G401 (cell line): ENCODE measurements around the gene PLCXD1. TPM values are rescaled to one million over a fixed set of nuclear protein-coding genes. Genes with fewer than 3 reads are reported as not detected.

Source experiments
- DNase-seq: peaks from one replicate; pipeline ENCODE4 v3.0.0-alpha.2; 2015; ENCODE audit warnings: low spot score
- in situ Hi-C: cut with HindIII; loops from 2 replicates; pipeline ENCODE4 v1.10.0; 2016; ENCODE audit warnings: low sequenced_read_pairs, mixed read lengths
- total RNA-seq: library from RNA; depleted of rRNA; stranded (reverse); fragments of >200 nt; shearing (Covaris generic); gene quantifications from 2 replicates; pipeline ENCODE4 v1.2.3, GENCODE V29; 2014

Gene PLCXD1
- total RNA-seq, 1 experiment from 2014 or later = 24.0 TPM

DNA sequence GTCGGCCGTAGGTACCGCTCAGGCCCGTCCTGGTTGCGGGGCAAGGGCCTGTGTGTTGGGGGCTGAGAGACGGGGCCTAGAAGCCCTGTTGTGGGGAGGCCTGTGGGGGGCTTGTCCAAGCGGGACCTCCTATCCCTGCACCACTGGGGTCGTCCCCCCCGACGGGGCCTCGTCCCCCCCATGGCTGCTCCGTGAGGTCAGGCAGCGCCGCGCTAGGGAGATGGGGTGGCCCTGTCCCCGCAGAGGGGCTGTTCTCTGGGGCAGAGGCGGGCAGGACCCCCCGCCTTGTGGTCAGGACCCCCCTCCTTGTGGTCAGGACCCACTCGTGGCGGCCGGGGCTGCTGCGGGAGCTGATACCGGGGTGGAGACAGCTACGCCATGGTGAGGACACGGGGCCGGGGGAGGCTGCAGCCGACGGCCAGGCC lies 49.6 kb downstream of the PLCXD1 start:
- in situ Hi-C loops = no loop called here
- no peak for DNase-seq

DNA sequence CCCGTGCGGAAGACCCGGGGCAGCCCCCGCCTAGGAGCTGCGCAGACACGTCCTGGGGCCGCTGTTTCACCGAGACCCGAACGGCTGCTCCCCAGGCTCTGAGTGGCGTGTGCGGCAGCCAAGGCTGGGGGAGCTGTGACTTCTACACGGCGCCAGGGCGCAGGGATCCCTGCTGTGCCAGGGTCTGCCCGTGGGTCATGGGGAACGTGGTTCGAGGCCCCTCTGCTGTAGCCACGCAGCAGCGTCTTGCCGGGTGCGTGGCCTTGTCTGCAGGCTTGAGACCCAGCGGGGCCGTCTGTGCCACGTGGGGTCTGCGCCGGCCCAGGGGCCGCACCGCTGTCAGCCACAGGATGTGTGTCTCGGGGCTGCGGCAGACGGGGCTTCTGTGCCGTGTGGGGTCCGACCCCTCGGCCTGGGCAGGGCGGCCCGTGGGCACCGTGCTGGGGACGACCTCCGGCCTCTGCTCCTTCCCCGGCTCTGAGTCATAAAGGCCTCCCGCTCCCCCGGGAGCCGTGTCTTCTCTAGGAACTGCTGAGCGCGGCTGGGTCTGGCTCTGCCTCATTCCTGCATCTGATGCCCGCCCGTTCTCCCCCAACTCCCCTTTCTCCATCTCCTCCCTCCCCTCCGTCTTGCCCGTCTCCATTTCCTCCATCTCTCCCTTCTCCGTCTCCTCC lies 50.1 kb downstream of the PLCXD1 start:
- no peak for DNase-seq
- in situ Hi-C loops = no loop called here

DNA sequence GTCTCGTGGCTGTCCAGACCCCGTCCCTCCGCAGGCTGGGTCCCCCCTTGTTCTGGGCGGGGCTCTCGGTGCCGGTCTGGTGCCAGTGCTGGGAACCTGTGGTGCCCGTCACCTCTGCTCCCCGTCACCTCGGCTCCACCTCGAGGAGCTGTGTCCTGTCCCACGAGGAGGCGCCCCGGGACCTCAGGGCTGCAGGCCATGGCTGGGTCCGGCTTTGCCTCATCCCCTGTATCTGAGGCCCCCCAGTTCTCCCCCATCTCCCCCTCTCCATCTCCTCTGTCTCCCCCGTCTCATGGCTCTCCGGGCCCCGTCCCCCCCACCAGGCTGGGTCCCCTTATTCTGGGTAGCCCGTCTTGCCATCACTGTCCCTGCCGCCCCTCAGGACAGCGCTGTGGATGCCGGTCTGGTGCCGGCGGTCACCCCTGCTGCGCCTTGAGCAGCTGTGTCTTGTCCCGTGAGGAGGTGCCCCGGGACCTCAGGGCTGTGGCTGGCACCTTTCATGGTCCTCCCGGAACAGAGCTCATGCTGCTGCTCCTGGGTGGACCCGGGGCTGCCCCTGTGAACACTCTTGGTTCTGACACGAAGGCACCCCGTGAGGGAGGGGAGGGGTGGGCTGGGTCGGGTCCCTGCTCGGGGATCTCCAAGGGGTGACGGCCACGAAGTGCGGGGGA lies 50.8 kb downstream of the PLCXD1 start:
- DNase-seq = no peak
- in situ Hi-C loops = no loop called here

DNA sequence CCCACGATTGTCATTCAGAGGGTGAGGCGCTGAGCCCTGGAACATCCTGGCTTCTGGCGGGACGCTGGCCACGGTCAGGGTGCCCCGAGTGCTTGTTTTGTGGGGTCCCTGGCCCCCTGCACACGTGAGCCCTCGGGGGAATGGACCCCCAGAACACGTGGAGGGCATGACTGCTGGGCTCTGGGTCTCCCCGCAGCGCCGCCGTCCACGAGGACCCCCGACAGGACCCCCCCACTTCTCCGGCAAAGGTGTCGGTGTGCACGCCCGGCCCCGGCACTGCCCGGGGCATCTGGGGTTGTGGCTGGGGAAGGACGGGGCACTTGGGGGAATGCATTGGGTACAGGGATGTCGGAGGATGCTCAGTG lies 51.3 kb downstream of the PLCXD1 start:
- DNase-seq = no peak
- in situ Hi-C loops = no loop called here

DNA sequence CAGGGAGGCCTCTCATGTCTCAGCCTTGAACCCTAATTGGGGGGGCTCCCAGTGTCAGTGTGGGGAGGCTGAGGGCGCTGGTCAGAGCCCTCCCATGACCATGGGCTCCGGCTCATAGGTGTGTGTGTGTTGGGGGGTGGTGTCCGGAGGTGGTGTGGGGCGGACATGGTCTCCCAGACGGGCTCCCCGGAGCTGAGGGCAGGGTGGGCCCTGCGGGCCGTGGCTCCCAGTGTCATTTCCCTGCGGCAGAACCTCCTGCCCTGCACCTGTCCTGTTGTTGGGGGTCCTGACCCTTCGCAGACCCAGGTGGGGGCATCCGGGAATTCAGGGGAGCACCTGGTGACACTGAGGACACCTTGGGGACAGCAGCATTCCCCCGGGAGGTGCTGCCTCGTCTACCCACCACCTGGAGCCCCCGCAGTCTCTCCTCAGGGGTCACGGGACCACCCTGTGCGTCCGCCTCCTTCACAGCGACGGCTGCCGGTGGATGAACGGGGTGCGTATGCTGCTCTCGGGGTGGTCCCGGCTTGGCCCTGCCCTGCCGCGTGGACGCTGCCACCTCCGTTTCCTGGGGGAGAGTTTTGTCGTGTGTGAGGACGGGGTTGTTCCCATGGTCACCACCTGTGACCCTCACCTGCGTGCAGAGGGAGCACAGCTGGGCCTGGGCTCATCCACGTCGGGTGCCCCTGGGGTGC lies 51.9 kb downstream of the PLCXD1 start:
- no peak for DNase-seq
- in situ Hi-C loops = no loop called here

DNA sequence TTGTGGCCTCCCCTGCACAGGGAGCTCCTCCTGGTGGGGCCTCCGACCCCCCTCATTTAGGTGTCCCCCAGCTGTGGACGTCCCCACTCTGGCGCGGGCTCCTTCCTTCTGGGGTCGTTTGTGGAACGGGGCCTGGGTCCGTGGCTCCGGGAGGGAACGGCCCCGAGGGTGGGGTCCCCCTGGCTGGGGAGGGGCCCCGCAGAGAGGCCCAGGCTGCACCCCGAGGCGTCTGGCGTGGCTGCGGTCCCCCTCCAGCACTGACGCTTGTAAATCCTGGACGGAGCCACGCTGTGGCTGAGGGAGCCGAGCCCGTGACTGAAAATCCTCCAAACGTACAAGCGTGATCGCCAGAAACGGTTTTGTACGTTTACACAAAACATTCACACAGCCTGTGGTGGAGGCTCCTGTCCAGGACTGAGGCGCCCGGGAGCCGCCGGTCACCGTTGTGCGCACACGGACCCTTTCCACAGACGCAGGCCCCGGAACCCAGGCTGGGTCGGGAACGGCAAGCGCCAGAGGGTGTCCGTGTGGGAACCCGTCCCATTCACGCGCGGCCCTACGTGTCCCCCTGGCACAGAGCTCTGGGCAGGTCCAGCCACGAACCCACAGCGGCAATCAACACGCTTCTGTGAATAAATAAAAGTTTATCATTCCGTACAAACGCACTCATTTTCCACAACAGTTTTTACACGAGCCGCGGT lies 52.6 kb downstream of the PLCXD1 start:
- DNase-seq = no peak
- in situ Hi-C loops = no loop called here

DNA sequence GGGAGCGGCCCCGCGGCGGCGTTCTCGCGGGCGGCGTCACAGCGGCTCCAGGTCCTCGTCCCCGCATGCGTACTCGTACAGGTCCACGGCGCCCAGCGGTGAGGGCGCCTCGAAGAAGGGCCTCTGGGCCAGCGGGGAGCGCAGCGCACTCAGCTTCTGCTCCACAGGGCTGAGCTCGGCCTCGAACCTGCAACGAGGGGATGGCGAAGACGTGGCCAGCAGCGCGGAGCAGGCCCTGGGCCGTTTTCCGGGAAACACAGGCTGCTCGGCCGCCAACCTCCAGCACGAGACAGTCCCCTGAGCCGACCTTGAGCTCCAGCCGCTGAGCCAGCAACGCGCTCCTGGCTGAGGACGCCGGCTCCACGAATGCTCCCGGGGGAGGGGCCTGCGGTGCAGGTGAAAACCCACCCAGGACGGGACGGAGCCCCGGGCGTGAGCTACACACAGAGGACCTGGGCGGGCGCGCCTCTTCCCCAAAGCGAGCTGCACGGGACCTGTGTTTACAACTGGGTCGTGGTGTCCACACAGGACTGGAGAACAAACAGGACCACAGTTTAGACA lies 53.2 kb downstream of the PLCXD1 start:
- in situ Hi-C loops = no loop called here
- no peak for DNase-seq

DNA sequence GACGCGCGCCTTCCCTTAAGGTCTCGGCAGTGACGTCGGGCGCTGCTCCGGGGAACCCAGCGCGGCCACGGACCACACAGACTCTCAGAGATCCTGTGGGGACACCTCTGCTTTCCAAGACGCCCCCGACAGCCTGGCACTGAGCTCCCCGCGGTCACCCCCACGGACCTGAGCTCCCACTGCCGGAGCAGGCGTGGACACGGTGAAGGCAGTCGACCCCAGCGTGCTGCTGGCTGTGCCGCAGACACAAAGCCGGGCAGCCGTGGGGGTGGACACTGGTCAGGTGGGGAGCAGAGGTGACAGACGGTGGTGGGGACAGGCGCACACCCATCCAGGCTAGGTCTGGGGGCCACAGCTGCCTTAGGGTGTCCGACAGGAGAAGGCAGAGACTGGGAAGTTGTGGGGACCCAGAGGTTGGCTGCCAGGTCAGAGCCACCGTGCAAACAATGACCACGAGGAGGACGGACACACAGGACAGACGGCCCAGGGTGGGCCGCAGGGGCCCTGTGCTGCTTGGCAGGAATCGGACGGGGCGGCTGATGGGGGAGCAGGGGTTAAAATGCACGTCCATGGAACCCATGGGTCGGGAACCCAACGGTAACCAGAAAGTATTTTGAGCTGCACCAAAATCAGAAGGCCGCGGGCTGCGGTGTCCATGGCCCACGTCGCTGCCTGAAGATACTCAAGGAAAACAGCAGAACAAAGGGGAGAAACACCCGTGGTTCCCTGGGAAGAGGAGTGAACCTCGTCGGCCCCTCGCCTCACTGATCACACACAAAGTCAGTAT lies 54.0 kb downstream of the PLCXD1 start:
- in situ Hi-C loops = no loop called here
- DNase-seq = no peak

DNA sequence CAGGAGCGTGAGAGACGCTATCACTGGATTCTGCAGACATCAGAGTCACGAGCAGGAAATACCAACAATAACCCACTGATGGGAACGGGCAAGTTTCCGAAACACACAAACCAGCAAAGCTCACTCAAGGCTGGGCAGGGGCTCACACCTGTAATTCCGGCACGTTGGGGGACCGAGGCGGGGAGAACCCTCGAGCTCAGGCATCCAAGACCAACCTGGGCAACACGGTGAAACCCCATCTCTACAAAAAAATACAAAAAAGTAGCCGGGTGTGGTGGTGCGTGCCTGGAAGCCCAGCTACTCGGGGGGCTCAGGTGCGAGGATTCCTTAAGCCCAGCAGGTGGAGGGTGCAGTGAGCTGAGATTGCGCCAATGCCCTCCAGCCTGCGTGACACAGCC lies 54.6 kb downstream of the PLCXD1 start:
- in situ Hi-C loops = no loop called here
- DNase-seq = no peak

DNA sequence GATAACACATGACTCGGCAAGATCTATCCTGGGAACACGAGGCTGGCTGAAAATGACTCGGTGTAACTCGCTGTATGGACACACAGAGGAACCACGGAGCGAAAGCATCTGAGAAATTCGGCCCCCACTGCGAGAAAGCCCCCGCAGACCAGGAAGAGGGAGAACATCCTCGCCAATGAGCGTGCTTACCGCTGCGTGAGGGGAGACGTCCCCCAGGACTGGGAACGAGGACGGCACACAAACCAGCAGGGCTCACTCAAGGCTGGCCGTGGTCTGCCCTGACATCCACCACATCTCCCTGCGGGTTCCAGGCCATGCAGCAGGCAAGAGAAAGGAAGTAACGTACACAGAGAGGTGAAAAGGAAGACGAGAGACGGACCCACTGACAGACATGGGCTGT lies 55.0 kb downstream of the PLCXD1 start:
- in situ Hi-C loops = no loop called here
- DNase-seq = no peak

DNA sequence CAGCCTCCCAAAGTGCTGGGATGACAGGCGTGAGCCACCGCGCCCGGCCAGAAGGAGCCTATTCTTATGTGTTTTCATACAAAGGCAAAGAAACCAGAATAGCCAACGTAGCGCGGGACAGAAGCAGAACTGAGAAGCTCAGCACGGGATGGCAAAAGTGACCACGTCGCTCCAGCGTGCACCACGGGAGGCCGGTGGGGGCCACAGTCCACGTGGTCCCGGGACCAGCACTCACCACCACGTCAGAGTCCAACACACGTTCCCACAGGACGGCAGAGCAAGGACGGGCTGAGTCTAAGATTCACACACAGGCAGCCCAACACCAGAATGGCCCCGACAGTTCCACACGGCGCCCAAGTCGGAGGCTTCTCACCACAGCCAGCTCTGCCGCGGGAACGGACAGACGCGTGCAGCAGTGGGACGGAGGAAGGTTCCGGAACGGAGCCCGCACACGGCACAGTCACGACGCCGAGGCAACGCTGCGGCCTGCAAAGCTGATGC lies 56.2 kb downstream of the PLCXD1 start:
- DNase-seq = no peak
- in situ Hi-C loops = no loop called here

DNA sequence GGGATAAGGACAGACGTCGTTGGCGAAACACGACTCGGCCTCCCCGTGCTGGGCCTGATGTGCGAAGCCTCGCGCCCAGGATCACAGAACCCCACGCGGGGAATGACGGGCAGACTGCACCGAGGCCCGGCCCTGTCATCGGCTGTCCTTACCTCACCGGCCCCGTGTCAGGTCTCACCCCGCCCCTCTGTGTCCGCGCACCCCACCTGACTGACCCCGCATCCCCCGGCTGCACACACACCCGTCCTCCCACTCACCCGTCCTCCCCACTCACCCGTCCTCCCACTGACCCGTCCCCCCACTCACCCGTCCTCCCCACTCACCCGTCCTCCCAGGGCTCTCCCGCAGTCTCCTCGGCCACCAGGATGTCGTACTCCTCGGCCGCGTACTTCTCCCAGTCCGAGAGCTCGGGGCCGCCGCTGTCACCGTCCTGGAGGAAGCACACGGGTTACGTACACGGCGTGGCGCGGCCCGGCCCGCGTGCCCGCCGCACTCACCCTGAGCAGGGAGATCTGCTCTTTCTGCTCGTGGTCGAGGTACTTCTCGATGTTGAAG lies 57.2 kb downstream of the PLCXD1 start:
- no peak for DNase-seq
- in situ Hi-C loops = no loop called here

DNA sequence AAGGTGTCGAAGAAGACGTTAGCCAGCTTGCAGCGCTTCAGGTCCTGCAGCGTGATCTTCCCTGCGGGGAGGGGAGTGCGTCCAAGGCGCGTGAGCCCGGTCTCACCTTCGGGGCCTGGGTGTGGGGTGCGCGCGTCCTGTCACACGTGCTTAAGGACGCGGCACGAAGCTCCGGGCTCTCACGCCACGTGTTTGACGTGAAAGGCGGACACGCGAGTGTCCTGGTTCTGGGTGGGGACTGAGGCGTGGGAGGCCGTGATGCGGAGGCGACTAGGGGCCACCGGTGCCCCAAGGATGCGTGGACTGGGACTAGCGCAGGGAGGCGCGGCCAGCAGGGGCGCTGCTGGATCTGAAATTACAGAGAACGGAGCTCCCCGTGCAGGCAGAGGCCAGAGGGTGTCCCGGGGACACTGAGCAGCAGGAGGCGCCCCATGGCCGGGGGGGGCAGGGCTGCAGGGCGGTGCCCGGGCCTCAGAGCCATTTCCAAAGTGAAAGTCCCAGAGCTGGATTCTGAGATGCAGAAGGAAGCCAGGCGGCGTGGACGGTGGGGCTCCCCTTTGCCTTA lies 57.7 kb downstream of the PLCXD1 start:
- no peak for DNase-seq
- in situ Hi-C loops = no loop called here

DNA sequence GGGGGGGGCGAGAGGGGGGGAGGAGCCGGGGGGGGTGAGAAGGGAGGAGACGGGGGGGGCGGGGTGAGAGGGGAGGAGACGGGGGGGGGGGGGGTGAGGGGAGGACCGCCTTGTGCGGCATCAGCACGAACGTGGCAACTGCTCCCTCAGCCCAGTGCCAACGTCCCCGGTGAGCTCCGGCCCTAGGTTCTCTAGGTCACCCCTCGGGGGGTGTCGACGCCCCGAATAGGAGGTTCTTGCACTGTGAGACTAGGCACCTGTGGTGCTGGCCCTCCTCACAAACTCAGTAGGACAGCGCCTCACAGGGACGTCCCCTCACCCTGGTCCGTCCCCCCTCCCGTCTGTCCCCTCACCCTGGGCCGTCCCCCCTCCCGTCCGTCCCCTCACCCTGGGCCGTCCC lies 58.9 kb downstream of the PLCXD1 start:
- DNase-seq = no peak
- in situ Hi-C loops = no loop called here

DNA sequence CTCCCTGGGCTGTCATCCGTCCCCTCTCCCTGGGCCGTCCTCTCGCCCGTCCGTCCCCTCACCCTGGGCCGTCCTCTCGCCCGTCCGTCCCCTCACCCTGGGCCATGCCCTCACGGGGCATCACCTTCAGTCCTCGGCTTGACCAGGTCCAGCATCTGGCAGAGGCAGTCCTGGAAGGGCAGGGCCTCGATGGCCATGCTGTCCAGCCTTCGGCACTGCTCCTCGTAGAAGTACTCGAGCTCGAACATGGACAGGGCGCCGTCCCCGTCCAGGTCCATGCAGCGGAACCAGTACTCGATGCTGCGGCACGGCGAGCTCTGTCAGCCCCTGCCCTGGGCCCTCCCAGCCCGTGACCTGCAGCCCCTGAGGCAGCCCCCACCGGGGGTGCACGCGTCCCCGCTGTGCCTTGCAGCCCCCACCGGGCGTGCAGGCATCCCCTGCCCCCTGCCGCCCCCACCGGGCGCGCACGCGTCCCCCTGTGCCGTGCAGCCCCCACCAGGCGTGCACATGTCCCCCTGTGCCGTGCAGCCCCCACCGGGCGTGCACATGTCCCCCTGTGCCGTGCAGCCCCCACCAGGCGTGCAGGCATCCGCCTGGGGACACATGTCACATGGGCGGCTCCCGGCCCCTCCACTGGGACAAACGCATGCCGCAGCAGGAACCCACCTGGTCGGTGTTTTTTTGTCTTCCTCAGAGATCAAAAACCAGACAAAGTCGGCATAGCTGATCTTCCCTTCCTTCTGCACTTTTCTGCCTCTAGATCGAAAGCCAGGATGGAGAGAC lies 59.7 kb downstream of the PLCXD1 start:
- in situ Hi-C loops = no loop called here
- DNase-seq = no peak

DNA sequence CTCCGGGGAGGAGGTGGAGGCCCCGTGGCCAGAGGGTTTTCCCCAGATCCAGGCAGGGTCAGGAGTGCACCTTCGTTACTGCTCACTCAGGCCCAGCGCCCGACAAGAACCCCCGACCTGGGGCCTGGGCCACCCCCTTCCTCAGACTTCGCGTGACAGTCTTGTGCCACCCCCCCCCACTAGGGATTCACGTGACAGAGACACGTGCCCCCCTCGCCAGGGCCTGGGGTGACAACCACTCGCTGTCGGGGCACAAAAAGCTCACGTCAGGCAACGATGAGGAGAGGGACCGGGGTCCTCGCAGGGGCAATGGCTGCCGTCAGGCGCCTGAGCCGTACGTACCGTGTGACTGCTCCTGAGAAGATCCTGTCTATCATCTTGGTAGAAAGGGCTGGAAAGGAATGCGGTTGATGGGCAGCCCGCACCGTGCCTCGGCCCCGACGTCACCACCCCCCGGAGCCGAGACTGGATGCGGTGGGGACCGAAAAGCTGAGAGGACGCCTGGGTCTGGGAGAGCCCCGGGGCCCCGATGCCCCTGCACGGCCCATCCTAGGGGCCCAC lies 60.4 kb downstream of the PLCXD1 start:
- DNase-seq = no peak
- in situ Hi-C loops = no loop called here

DNA sequence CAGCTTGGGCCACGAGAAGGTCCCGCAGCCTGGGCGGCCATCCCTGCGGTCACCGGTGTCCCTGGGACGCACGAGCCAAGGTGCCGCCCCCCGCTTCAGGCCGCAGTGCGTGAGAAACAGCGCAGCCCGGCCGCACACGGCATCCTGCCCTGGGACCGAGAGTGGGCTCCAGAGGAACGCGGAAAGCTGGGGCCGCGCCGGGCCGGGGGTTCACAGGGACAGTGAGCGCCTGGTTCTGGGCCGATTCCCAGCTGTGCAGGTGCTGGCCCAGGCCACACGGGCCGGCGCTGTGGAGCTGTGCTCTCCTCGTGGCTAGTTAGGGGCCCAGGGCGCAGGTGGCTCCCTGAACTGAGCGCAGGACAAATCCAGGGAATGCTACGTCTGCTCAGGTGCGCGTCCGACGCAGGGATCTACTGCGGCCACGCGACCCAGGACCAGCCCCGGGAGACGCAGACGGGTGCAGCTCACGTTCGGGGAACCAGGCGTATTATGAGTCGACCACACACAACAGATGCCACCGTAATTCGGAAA lies 63.3 kb downstream of the PLCXD1 start:
- in situ Hi-C loops = no loop called here
- DNase-seq = no peak
